CD4-positive, alpha-beta T cell treated with Interleukin-6 at 100 ng/mL for 8 hours (primary cell): ENCODE measurements around the gene RARB.

Source experiments
- DNase-seq: peaks from one replicate; pipeline ENCODE4 v3.0.0-alpha.2; 2020; ENCODE audit warnings: mixed read lengths, low spot score

The RARB gene

DNA sequence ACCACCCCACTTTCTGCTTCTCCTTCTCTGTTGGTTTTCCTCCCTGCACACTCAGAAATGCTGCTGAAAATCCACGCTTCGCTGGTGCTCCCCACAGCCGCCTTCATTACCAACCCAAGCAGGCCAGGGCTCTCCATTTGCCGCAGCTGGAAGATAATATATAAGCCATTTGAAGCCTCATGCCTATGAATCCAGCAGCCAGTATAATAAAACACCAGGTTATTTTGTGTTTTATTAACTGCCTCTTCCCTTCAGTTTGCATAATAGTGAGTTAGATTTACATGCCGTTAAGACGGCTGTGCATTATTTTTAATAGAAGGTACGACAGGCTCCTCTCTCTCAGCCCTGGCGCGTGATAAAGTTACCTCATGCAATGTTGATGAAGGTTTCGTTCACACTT lies 150.0 kb downstream of the RARB start:
- DNase-seq = no peak

DNA sequence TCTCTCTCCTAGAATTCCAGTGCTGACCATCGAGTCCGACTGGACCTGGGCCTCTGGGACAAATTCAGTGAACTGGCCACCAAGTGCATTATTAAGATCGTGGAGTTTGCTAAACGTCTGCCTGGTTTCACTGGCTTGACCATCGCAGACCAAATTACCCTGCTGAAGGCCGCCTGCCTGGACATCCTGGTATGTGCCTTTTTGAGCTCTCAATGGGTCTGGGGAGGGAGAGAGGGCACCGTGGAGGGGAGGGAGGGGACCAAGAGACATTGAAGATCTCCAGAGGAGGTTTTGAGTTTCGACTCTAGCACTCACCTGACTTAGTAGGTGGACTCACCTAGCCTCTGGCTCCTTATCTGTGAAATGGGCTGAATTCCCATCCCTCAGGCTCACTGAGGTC lies 152.5 kb downstream of the RARB start:
- DNase-seq = no peak

DNA sequence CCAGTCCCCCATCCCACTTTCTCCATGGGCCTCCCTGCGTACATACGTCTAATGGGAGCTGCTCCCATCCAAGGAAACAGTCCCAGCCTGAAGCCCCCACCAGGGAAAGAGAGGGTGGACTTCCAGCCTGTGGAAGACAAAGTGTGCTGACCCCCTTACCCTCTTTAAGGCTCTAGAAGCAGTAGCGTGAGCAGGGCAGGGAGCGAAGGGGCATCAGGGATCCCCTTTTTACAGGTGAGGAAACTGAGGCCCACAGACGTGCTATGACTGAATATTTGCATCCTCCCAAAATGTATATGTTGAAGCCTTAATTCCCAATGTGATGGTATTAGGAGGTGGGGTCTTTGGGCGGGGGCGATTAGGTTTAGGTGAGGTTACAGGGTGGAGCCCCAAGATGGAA lies 153.3 kb downstream of the RARB start:
- no peak for DNase-seq

DNA sequence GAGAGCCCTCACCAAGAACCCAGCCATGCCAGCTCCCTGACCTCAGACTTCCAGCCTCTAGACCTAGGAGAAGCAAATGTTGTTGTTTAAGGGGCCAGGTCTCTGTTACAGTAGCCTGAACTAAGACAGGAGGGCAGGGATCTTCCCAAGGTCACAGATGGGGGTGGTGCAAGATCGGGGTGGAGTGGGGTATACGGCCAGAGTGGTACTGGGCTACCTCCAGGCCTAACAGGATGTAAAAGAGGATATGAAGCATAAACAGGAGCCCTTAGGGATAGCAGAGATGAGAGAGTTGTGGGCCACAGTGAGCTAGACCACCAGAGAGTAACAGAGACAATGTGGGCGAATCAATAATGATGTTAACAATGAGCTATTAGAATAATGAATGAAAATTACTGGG lies 153.8 kb downstream of the RARB start:
- DNase-seq = no peak

DNA sequence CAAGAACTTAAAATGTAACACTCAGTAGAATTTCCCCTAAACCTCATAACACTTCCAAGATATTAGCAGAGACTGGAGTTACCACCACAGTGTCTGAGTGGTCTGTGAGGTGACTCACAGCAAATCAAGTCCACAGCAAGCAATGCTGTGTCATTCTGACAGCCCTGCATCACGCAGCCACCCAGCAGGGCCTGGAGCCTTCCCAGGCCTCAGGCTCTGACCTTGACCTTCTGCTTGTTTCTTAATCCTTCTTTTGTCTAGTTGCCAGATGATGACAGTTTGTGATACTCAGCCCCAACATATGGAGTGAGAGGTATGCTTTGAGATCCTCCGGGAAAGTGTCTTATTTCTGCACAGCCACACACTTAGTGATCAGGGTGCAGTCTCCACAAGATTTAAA lies 154.2 kb downstream of the RARB start:
- DNase-seq = no peak

DNA sequence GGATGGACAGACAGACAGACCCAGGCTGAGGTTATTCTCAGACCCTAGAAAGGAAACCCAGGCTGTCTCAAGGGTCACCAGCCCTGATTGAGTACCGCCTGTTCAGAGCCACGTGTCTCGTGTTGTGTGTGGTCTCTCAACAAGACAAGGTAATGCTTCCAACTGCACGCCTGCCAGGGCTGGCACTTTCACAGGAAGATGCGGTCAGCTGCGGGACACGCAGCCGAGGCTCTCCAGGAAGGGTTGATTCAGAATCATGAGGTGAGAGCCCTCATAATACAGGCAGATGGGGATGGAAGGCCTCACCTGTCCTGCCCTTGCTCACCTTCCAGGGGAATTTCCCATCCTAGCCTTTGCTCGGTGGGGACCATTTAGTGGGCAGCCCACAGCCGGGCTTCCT lies 155.3 kb downstream of the RARB start:
- no peak for DNase-seq

DNA sequence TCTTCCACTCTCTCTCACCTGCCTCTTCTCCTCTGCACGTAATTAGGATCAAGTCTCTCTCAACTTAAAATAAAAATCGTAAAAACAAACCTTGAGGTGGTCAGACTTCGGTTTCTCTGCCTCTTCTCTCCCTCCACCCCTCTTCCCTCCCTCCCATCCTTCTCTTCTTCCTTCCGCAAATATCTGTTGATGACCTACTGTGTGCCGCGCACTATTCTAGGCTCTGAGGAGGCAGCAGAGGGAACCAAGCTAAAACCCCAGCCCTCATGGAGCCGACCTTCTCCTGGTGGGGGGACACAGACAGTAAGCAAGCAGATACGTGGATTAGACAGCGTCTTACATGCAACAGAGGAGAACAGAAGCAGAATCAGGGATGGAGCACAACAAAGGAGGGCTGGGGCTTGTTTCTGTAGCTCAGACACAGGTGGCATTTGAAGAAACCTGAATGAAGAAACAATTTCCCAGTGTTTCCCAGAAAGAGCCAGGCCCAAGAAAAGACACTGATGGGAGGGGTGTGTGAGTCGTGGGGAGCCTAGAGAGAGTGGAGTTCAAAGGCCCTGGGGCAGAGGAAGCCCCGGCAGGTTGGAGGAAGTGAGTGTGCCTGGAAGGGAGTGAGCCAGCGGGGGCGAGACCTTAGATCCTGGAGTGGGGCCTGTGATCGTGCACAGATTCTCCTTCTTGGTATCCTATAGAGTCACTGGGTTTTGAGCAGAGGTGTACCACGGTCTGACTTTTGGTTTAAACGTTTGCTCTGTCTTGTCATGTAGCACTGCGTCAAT lies 156.1 kb downstream of the RARB start:
- no peak for DNase-seq

DNA sequence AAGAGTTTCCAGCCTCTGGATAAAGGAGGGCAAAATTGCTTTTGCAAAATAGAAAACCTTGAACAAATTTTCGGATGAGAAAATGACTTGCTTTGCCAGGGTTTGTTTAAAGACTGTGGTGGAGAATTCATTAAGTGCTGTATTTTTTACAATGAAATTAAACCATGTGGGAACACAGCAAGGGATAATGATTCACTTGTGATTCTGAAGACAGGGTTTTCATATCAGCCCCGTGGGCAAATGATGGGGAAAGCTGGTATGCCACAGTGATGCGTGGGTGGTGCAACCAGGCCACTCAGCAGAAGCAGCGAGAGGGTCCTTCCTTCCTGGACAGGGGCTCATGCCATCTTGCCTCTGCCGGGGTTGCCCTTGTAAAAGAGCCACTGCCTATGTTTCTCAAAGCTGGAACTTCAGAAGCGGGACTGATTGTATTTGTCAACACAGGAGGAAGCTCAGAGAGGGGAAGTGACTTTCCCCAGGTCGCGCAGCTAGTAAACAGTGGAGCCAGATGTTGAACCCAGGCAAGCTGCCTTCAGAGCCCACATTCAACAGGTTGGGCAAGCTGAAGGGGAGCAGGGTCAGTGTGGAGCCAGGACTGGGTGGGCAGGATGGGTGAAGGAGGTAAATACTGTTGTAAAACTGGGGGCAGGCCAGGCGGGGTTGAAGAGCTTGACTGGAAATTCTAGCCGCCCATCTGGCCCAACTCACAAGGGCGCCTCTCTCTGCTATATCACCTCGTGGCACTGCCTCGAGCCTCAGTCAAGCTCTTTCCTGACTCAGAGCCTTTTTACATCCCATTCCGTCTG lies 157.5 kb downstream of the RARB start:
- no peak for DNase-seq

DNA sequence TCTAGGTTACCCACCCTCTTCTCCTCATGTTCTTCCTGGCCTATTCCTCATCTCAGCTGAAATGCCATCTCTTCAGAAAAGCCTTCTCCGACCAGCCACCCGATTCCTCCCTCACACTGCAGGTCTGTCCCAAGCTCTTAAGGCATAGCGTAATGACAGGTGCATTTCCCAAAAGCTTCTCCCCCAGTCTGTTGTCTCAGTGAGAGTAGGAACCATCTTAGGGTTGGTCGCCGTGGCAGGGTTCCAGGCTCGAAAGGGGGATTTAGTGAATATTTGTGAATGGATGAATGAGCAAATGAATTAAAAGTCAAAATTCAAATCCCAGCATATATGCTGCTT lies 158.1 kb downstream of the RARB start:
- DNase-seq = no peak

DNA sequence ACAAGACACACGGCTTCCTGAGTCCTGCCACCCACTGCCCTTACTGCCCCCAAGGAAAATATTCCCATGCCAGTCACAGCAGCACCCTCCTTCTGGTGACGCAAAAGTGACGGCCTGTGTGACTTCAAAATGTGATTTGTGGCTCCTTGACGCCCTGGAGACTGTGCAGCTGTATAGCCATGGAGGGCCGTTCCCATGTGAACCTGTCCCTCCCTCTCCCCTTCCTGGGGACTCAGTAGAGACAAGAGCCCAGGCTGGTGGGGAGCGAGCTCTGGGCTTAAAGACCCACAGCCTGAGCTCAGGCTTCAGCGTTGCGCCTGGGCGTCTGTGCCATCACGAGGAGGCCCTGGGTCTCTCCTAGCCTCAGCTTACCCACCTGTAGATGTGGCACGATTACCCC lies 158.5 kb downstream of the RARB start:
- no peak for DNase-seq

DNA sequence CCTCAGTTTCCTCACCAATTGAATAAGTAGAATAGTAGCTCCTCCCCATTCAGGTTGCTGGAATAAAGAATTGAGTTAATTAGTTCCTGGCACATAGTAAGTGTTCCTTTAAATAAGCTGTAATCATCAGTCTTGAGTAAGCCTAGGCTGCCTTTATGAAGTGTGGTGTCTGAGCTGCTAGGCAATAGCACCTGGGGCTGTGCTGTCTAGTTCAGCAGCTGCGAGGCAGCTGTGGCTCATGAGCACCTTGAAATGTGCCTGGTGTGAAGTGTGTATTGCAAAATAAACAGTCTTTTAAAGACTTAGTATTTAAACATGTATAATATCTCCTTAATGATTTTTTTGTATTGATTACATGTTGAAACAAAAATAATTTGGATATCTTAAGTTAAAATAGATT lies 159.0 kb downstream of the RARB start:
- no peak for DNase-seq

DNA sequence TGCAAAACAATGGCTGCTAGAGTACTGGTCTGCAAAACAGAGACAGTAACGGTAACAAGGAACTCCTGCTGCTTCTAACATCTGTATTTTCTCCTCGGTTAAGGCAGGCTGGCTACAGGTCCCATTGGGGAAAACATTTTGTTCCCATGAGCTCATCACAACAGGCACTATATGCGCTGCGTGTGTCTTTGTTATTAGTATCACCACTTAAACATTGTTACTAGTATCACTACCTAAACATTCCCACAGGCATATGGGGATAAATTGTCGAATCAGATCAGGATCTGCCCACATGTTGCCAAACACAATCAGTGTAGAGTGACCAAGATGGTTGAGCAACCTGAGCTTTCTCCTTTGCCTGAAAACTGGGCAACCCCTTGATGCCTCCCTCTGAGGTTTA lies 159.5 kb downstream of the RARB start:
- DNase-seq = no peak

DNA sequence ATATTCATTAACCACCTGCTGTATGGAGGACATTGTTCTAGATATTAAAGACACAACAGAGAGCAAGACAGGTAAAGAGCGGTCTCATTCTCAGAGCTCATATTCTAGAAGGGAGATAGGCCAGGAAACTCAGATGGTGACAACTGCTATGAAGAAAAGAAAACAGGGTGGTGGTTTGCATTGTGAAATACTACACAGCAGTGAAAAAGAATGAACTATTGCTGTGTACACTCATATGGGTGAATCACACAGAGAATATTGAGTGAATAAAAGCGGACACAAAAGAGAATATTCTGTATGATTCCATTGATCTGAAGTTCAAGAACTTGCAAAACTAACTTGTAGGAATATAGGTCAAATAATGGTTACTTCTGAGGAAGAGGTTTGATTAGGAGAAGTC lies 159.9 kb downstream of the RARB start:
- no peak for DNase-seq

DNA sequence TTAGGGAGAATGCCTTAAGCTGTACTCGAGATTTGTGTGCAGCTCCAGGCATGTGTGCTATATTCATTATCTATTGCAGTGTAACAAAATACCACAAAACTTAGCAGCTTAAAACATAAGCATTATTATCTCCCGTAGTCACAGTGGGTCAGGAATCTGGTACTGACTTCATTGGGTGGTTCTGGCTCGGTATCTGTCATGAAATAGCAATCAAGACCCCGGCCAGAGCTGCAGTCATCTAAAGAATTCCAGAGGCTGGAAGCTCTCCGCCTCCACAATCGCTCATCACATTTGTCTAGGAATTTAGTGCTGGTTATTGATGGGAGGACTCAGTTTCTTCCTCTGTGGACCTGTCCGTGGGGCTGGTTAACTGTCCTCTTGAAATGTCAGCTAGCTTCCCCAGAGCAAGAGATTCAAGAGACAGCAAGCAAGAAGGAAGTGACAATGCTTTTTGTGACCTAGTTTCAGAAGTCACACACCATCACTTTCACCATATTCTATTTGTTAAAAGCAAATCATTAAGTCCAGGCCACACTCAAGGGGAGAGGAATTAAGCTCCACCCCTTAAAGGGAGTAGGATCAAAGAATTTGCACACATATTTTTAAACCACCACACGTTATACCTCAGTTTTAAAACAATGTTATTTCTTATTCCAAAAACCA lies 160.5 kb downstream of the RARB start:
- no peak for DNase-seq

DNA sequence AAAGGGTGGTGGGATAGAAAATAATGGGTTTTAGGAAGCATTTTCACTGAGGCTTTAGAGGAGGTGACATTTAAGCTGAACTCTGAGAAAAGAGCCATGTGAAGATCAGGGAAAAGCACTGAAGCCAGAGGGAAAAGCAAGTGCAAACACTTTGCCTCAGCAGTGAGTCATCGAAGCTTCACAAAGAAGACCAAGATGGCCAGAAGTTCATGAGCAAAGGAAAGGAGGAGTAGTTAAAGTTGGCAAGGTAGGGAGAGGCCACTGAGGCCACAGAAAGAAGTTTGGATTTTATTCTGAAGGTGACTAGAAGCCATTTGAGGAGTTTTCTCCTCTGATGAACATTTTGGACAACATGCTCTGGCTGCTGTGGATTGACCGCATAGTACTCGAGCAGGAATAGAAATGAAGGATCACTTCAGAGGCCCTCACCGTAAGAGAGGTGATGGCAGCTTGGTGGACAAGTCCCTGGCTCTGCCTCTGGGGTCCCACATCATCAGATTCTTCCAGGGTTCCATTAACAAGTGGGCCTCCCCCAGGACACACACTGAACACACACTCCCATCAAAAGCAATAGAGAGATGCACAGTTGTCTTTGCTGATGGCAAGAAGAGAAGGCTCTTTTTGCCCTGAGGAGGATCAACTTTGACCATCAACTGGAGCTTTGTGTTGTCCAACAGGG lies 161.2 kb downstream of the RARB start:
- DNase-seq = no peak

DNA sequence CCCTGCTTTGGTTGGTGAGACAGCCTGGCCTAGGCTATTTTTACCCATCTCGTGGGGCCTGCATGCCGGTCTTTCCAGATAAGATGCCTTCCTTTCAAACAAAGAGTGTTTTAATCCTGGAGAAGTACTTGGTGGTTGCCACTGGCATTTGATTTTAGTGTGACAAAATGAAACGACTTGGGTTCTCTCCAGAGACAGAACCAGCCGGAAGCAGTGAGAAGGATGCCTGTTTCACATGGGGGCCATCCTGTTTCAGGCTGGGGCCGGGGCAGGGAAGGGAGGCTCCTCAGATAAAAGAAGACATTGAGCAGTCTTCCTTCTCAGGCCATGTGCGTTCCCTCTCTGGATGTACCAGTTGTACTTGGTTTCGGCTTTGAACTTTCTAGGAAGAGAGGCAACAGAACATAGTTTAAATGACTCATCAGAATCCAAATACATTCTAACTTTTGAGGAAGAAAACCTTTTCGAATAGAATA lies 161.8 kb downstream of the RARB start:
- DNase-seq = no peak

DNA sequence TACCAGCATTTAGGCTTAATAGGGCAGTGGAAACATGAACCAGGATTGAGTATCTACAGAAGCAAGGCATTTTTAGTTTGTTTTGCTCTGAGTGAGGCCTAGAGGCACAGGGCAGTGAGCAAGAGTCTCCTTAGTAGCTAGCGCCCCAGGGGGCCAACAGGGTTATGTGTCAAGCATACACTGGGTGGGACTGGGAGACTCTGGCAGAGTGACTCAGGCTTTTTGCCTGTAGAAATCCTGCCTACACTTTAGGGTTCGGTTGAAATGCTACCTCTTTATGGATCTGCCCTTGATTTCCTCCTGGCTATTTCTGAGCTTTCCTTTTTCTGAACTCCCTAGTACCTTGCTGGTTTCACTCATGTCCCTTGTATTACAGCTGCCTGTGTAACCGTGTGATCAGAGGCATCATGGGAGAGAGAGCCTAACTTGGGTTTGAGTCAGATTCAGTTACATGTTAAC lies 164.5 kb downstream of the RARB start:
- no peak for DNase-seq

DNA sequence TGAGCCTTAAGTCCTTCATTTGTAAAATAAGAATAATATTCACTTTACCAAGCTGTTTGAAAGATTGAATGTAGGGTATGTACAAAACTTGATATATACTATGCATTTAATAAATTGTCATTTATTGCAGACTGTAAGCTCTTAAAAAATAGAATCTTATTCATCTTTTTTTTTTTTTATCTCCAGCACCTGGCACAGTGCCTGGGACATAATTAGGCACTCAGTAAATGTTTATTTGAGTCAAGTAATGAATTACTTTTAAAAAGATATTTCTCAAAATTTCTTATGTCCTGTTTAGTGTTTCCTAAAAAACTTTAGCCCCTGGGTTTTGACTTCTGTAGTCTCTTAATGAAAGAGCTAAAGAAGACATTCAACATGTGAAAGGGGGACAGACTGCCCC lies 164.9 kb downstream of the RARB start:
- no peak for DNase-seq

DNA sequence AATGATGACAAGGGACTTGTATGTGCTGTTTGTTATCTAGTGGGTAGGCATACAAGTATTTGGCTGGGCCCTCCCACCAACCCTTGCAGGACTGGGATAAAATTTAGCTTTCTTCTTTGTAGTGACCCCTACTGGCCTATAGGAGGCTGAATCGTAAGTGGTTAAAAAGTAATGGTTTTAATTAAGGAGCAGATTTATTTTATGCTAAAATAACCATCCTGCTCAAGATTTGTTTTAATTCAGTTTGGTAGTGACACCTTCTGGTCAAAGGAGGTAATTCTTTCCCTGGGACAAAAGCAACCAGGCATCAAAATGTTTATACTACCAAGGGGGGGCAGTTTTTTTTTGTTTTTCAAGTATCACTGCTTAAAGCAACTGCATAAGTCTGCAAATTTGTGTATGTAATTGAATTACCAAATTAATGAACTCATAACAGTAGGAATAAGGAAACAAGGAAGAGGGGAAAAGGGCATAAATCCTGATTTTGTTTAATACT lies 166.0 kb downstream of the RARB start:
- DNase-seq = no peak

DNA sequence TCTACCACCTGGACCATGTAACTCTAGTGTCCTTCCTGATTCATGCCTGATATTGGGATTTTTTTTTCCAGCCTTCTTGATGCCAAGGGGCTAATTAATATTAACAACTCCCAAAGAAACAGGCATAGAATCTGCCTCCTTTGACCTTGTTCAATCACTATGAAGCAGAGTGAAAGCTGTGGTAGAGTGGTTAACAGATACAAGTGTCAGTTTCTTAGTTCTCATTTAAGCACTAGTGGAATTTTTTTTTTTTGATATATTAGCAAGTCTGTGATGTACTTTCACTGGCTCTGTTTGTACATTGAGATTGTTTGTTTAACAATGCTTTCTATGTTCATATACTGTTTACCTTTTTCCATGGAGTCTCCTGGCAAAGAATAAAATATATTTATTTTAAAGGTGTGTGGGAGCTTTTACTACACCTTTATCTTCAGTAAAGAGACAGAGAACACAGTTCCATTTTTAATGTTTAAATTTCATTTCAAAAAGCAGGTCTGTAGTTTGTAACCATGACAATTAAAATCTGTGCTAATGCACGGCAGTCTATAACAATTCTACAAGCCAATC lies 169.6 kb downstream of the RARB start:
- DNase-seq = no peak

DNA sequence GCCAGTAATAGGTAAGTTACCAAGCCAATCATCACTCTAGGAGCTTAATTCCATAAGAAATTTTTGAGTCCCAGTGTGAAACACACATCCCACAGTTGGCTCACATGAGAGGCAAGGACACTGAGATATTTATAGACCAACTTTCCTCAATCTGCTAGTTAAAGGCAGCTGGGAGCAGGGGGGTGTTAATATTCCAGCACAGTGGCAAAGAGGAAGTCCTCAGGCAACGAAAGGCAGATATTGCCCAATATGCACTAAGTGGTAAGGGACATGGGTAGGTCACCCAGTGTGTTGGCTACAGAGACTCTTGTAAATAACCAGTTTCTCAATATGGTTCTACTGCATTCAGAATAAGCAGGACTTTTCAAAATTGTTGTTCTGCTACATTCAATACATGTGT lies 175.6 kb downstream of the RARB start:
- no peak for DNase-seq
